ENCODE results near the gene ILK.

The ILK gene

GRCh38 chr11:6565988-6566703 is 37.4 kb upstream of the ILK start:
- Histone ChIP-seq H3K4me1 (ENCODE audit: insufficient read depth, low read length) (peaks cover 2% of the 10 kb centered on the region; the same call in 1 of the 2 replicates), H3K27ac (ENCODE audit: low read length) (no peak overlapping the region), H3K27me3 (ENCODE audit: insufficient read depth, low read length) (no peaks in the 10 kb centered on the region), H3K4me3 (ENCODE audit: low read length) (no peak overlapping the region), H3K9ac (ENCODE audit: low read depth, low read length) (no peak overlapping the region), H3K36me3 (ENCODE audit: insufficient read depth, low read depth, low read length) (no peaks in the 10 kb centered on the region), H3K9me3 (ENCODE audit: insufficient read depth, low read depth, low read length) (no peaks in the 10 kb centered on the region)

GRCh38 chr11:6566704-6567370 is 36.7 kb upstream of the ILK start:
- H3K4me3 ChIP-seq (ENCODE audit: low read length), result no peak overlapping the region
- H3K27me3 ChIP-seq (ENCODE audit: insufficient read depth, low read length), result no peaks in the 10 kb centered on the region
- H3K9ac ChIP-seq (ENCODE audit: low read depth, low read length), result no peak overlapping the region
- no peaks in the 10 kb centered on the region for H3K9me3 ChIP-seq (ENCODE audit: insufficient read depth, low read depth, low read length)
- peaks cover 2% of the 10 kb centered on the region; the same call in 1 of the 2 replicates for H3K4me1 ChIP-seq (ENCODE audit: insufficient read depth, low read length)
- no peaks in the 10 kb centered on the region for H3K36me3 ChIP-seq (ENCODE audit: insufficient read depth, low read depth, low read length)
- H3K27ac ChIP-seq (ENCODE audit: low read length), result no peak overlapping the region

GRCh38 chr11:6567371-6567745 is 36.2 kb upstream of the ILK start:
- peaks cover 2% of the 10 kb centered on the region; the same call in 1 of the 2 replicates for H3K4me1 ChIP-seq (ENCODE audit: insufficient read depth, low read length)
- H3K27ac ChIP-seq (ENCODE audit: low read length), result no peak overlapping the region
- no peaks in the 10 kb centered on the region for H3K36me3 ChIP-seq (ENCODE audit: insufficient read depth, low read depth, low read length)
- H3K27me3 ChIP-seq (ENCODE audit: insufficient read depth, low read length), result no peaks in the 10 kb centered on the region
- no peak overlapping the region for H3K4me3 ChIP-seq (ENCODE audit: low read length)
- H3K9ac ChIP-seq (ENCODE audit: low read depth, low read length), result no peak overlapping the region
- no peaks in the 10 kb centered on the region for H3K9me3 ChIP-seq (ENCODE audit: insufficient read depth, low read depth, low read length)

- Histone ChIP-seq H3K27ac (ENCODE audit: low read length) (no peak overlapping the region), H3K9ac (ENCODE audit: low read depth, low read length) (peak overlapping the region; percentile 42; the same call in 1 of the 2 replicates), H3K9me3 (ENCODE audit: insufficient read depth, low read depth, low read length) (no peaks in the 10 kb centered on the region), H3K27me3 (ENCODE audit: insufficient read depth, low read length) (no peaks in the 10 kb centered on the region), H3K4me1 (ENCODE audit: insufficient read depth, low read length) (peaks cover 2% of the 10 kb centered on the region; the same call in 1 of the 2 replicates), H3K4me3 (ENCODE audit: low read length) (no peak overlapping the region), H3K36me3 (ENCODE audit: insufficient read depth, low read depth, low read length) (no peaks in the 10 kb centered on the region)
These were observed 35.2 kb upstream of the ILK start for GRCh38 chr11:6568191-6568918.

GRCh38 chr11:6569706-6570105 is 33.9 kb upstream of the ILK start:
- Histone ChIP-seq H3K4me3 (ENCODE audit: low read length) (no peak overlapping the region), H3K9ac (ENCODE audit: low read depth, low read length) (no peak overlapping the region), H3K9me3 (ENCODE audit: insufficient read depth, low read depth, low read length) (no peaks in the 10 kb centered on the region), H3K27me3 (ENCODE audit: insufficient read depth, low read length) (no peaks in the 10 kb centered on the region), H3K27ac (ENCODE audit: low read length) (no peak overlapping the region), H3K4me1 (ENCODE audit: insufficient read depth, low read length) (peaks cover 2% of the 10 kb centered on the region; the same call in 1 of the 2 replicates), H3K36me3 (ENCODE audit: insufficient read depth, low read depth, low read length) (no peaks in the 10 kb centered on the region)

- Histone ChIP-seq H3K27me3 (ENCODE audit: insufficient read depth, low read length) (no peaks in the 10 kb centered on the region), H3K36me3 (ENCODE audit: insufficient read depth, low read depth, low read length) (no peaks in the 10 kb centered on the region), H3K4me3 (ENCODE audit: low read length) (no peak overlapping the region), H3K9me3 (ENCODE audit: insufficient read depth, low read depth, low read length) (no peaks in the 10 kb centered on the region), H3K4me1 (ENCODE audit: insufficient read depth, low read length) (peaks cover 2% of the 10 kb centered on the region; the same call in 1 of the 2 replicates), H3K27ac (ENCODE audit: low read length) (no peak overlapping the region), H3K9ac (ENCODE audit: low read depth, low read length) (no peak overlapping the region)
These were observed 32.7 kb upstream of the ILK start for GRCh38 chr11:6570691-6571427.

- H3K9ac ChIP-seq (ENCODE audit: low read depth, low read length), result no peak overlapping the region
- no peak overlapping the region for H3K27ac ChIP-seq (ENCODE audit: low read length)
- no peak overlapping the region for H3K4me3 ChIP-seq (ENCODE audit: low read length)
- H3K27me3 ChIP-seq (ENCODE audit: insufficient read depth, low read length), result no peaks in the 10 kb centered on the region
- H3K4me1 ChIP-seq (ENCODE audit: insufficient read depth, low read length), result peaks cover 2% of the 10 kb centered on the region; the same call in 1 of the 2 replicates
- no peaks in the 10 kb centered on the region for H3K36me3 ChIP-seq (ENCODE audit: insufficient read depth, low read depth, low read length)
- H3K9me3 ChIP-seq (ENCODE audit: insufficient read depth, low read depth, low read length), result no peaks in the 10 kb centered on the region
These were observed 32.1 kb upstream of the ILK start for GRCh38 chr11:6571434-6572008.

GRCh38 chr11:6572215-6572614 is 31.4 kb upstream of the ILK start:
- Histone ChIP-seq H3K36me3 (ENCODE audit: insufficient read depth, low read depth, low read length) (no peaks in the 10 kb centered on the region), H3K9ac (ENCODE audit: low read depth, low read length) (no peak overlapping the region), H3K4me3 (ENCODE audit: low read length) (no peak overlapping the region), H3K9me3 (ENCODE audit: insufficient read depth, low read depth, low read length) (no peaks in the 10 kb centered on the region), H3K4me1 (ENCODE audit: insufficient read depth, low read length) (peaks cover 2% of the 10 kb centered on the region; the same call in 1 of the 2 replicates), H3K27me3 (ENCODE audit: insufficient read depth, low read length) (no peaks in the 10 kb centered on the region), H3K27ac (ENCODE audit: low read length) (no peak overlapping the region)

GRCh38 chr11:6574816-6575715 is 28.5 kb upstream of the ILK start:
- Histone ChIP-seq H3K4me1 (ENCODE audit: insufficient read depth, low read length) (no peaks in the 10 kb centered on the region), H3K27ac (ENCODE audit: low read length) (no peak overlapping the region), H3K27me3 (ENCODE audit: insufficient read depth, low read length) (no peaks in the 10 kb centered on the region), H3K36me3 (ENCODE audit: insufficient read depth, low read depth, low read length) (no peaks in the 10 kb centered on the region), H3K9ac (ENCODE audit: low read depth, low read length) (no peak overlapping the region), H3K9me3 (ENCODE audit: insufficient read depth, low read depth, low read length) (no peaks in the 10 kb centered on the region), H3K4me3 (ENCODE audit: low read length) (no peak overlapping the region)

- no peak overlapping the region for H3K27ac ChIP-seq (ENCODE audit: low read length)
- H3K9me3 ChIP-seq (ENCODE audit: insufficient read depth, low read depth, low read length), result no peaks in the 10 kb centered on the region
- no peaks in the 10 kb centered on the region for H3K27me3 ChIP-seq (ENCODE audit: insufficient read depth, low read length)
- H3K4me1 ChIP-seq (ENCODE audit: insufficient read depth, low read length), result no peaks in the 10 kb centered on the region
- H3K4me3 ChIP-seq (ENCODE audit: low read length), result no peak overlapping the region
- H3K9ac ChIP-seq (ENCODE audit: low read depth, low read length), result no peak overlapping the region
- H3K36me3 ChIP-seq (ENCODE audit: insufficient read depth, low read depth, low read length), result no peaks in the 10 kb centered on the region
These were observed 26.9 kb upstream of the ILK start for GRCh38 chr11:6576471-6577373.

All from iPS-20b (cell line).